ENCODE results near the gene NR1I3.
A peak's percentile ranks its signal among the peaks of the same experiment; 100 is the strongest.

Gene NR1I3

DNA sequence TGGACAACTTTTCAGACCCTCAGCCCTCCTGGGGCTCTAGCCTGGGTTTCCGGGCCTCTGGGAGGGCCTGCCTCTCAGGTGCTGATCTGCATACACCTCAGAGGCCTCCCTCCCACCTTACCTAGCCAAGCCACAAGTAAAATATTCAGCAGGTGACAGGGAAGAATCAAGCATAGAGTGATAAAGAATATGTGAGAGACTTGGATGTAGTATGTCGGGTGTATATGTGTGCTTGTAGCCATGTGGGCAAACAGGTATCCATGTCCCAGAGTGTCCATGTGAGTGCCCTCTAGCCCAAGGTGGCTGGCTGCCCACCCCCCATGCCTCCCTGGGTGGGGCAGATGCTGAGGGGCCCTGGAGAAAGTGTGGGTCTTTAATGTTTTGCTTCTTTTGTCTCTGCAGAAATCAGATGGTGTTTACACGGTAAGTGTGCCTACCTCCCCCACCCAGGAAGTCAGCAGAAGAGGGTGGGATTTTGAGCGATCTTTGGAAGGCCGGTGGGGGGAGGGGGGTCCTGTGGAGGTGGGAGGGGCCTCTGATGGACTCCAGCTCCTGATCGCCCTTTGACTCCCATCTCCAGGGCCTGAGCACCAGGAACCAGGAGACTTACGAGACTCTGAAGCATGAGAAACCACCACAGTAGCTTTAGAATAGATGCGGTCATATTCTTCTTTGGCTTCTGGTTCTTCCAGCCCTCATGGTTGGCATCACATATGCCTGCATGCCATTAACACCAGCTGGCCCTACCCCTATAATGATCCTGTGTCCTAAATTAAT is 19.5 kb downstream of the NR1I3 start:
- no peak for DNase-seq
- ATAC-seq, result no peak

DNA sequence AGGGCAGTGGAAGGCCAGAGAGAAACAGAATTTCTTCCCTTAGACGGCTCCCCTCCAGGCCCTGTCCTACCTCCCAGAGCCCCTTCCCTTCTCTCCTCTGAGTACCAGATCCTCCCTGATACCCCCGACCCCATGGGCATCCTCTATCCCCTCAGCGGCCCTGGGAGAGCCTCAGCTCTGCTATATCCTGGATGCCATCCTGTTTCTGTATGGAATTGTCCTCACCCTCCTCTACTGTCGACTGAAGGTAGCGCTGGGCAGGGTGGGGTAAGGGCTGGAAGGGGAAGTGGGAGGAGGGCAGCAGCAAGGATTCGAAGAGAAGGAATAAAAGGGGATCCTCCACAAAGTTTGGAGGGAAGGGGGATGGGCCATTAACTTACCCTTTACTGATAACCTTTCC is 20.2 kb downstream of the NR1I3 start:
- DNase-seq (no peak), ATAC-seq (no peak)

DNA sequence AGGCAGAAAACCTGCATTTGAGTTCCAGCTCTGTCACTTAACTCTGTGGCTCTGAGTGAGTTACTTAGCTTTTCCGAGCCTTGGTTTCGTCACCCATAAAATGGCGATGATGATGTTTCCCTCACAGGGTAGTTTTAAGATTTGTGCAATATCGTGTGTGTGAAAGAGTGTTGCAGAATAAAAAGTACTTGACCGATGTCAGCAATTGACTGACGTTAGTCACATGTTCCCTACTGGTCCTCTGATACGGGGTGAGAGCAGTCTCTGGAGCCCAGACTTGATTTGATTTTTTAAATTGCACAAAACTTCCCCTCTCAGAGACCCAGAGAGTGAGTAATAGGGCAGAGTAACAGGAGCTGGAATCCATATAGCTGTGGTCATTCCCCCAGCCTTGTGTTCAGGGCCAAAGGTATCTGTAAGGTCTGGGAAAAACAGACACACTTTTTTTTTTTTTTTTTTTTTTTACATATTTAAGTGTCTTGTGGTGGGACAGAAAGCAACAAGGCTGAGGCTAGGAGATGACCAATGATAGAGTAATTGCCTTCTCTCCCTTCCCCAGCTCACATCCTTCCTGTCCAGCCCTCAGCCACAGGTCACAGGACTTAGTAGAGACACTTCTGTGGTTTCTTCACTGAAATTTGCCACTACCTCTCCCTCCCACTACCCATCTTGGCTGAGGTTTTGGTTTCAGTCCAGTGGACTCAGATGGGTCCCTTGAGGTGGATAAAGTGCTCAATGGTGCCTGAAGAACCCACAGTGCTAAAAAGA is 20.9 kb downstream of the NR1I3 start:
- ATAC-seq (peak; percentile 77), DNase-seq (no peak)

DNA sequence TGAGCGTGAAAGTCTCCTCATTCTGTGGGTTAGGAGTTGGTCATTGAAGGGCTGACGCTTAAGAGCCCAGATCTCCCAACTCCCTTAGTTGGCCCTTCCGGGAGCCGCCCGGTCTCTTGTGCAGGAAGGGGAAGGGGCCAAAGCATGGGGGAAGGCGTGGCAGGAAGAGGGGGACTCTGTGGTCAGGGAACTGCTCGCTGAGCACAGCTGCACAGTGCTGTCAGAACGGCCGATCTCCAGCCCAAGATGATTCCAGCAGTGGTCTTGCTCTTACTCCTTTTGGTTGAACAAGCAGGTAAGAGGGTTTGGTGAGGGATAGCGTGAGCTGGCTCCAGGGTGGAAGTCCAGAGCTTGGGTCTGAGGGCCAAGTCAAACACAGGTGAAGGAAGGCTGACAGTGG is 22.9 kb downstream of the NR1I3 start, which contains the start of gene FCER1G:
Gene FCER1G (plus strand): TSS at position 220 of the 400 bp plus-strand sequence. CDS start 27 bp downstream, at position 247.
- DNase-seq (no peak), ATAC-seq (no peak)

DNA sequence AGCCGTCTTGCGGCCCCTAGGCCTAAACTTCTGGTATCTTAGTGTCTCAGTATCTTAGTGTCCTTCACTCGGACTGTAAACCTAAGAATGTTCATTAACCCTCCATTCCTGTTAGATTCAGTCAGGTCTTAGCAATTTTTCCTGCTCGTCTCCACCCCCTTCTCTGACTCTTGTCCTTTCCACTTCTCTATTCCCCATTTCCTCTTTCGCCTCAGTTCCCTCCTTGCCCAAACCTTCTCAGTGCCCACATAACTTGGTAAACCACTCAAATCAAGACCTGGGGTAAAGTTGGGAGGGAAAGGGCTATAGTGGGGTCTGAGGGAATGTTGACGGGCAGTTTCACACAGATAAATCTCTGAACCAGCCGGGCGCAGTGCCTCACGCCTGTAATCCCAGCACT is 23.6 kb downstream of the NR1I3 start:
- DNase-seq (no peak), ATAC-seq (no peak)

DNA sequence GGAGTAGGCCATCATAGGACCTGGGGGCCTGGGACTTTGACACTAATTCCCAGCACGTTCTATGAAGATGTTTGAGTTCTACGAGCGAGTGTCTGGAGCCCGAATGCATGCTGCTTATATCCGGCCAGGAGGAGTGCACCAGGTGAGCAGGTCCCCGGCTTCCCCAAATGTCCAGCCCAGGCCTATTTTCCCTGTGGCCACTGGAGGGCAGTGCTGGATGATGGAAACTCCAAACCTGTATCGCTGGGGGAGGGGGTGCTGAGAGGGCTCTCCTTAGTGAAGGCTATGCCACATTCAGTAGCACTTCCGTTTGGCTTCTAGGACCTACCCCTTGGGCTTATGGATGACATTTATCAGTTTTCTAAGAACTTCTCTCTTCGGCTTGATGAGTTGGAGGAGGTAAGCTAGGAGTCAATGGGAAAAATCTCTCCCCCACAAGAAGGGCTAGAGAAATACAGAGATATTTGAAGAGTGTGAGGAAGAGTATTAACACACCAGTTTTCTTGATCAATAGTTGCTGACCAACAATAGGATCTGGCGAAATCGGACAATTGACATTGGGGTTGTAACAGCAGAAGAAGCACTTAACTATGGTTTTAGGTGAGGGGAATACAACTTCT is 28.1 kb downstream of the NR1I3 start:
- peak; percentile 81 for DNase-seq

DNA sequence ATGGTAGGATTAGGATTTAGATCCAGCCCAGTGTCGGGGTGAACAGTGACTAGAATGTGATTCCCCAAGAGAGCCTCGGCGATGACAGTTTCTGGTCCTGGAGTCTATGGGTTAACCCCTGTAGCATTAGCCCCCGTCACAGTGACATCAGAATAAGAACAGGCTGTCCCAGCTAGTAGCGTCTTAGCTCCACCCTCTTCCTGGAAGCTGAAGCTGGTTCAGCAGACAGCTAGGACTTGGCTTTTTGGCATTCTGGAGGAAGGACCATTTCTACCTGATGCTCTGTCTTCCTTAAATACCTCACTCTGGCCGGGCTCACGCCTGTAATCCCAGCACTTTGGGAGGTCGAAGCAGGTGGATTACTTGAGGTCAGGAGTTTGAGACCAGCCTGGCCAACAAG is 30.8 kb downstream of the NR1I3 start:
- no peak for ATAC-seq
- no peak for DNase-seq

More for the DNA sequence above, 28.1 kb downstream of the NR1I3 start:
- peak; percentile 90 for ATAC-seq

DNA sequence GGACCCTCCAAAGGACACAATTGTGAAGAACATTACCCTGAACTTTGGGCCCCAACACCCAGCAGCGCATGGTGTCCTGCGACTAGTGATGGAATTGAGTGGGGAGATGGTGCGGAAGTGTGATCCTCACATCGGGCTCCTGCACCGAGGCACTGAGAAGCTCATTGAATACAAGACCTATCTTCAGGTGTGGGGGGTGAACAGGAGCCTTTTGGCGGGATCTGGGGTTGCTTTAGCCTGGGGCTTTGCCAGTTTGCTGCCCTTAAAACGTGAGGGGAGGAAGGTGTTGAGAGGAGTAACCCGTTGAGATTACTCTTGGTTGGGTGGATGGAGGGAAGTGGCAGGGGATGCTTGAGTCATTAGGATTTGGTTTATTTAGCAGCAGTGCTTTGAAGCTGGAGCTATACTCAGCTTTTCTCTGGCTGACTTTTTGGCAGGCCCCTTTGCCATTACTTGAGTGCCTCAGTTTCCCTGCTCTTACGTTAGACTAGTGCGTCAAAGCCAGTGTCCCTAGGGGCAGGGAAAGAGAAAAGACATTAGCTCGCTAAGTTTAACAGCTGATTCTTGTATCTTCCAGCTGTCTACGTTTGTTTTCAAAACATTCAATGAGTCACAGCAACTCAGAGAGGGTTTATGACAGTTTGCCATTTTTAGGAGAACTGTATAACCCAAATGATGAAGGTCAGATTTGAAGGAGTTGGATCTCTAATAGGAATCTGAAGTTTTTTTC is 31.4 kb downstream of the NR1I3 start:
- DNase-seq, result no peak
- ATAC-seq, result no peak

DNA sequence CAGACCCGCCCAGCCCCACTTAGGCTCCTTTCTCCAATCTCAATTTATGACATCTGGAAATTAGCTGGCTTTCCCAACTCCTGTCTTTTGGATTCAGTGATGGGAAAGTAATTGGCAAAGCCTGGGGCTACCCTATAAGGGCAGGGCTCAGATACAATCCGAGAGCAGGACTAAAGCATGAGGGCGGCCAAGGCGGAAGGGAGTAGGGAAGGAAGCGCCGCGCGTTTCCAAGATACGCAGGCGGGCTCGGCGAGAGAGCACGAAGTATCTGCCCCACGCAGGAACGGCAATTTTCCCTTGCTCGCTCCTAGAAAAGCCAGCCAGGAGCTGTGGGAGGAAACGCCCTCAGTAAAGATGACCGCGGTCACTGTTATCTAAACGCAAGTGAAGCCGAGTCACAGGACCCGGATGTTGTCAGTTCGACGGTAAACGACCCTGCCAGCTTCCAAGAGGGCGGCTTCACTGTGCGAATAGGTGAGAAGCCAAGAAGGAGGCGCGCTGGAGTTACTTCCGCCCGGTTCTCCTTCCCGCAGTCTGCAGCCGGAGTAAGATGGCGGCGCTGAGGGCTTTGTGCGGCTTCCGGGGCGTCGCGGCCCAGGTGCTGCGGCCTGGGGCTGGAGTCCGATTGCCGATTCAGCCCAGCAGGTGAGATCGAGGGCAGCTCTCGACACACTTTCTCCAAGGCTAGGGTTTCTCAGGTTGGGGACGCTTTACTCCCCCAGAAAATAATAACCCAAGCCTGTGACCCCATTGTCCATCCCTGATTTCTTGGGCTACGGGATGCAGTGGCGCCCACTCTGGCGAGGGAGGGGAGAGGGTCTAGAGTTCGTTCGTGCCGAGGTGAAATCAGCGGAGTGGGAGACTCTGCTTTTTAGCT is 35.9 kb downstream of the NR1I3 start, which contains the start of gene NDUFS2:
Gene NDUFS2 (plus strand): TSS at position 532 of the 877 bp plus-strand sequence. CDS start 19 bp downstream, at position 551.
- peak; percentile 98 for ATAC-seq
- DNase-seq, result peak; percentile 93

DNA sequence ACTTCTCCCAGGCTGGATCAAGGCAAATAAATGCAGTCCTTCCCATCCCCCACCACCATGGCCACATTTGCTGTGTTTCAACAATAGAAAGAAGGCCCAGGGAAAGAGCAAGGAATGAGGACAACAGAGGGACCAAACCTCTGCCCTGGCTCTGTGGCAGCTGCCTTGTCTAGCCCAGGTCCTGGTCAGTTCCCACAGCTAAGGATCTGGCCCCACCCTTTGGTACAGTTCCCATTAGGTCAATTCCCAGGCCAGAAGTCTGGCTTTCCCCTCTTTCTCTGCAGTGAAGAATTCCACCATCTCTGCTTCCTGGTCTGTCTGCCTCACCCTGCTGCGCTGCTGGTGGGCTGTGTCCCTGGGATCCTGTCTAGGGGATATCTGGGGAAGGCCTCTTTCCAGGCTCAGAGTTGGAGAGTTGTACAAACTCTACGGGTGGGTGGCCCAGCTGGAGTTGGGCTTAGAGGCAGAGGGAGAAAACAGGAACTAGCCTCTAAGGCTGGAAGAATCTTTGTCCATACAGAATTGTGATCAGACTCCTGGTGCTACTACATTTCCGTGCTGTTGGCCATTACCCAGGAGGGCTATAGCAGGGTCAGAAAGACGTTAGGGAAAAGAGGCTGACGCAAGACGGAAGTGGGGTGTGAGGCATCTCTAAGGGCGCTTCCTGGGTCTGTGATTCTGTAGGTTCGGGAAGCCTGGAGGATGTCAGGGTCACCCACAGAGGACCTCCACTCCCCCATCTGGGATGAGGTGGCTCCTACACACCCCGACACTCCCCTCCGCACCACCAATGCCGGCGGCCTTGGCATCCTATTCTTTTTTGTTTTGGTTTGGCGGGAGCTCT is 36.8 kb downstream of the NR1I3 start:
- ATAC-seq, result no peak
- DNase-seq, result no peak

DNA sequence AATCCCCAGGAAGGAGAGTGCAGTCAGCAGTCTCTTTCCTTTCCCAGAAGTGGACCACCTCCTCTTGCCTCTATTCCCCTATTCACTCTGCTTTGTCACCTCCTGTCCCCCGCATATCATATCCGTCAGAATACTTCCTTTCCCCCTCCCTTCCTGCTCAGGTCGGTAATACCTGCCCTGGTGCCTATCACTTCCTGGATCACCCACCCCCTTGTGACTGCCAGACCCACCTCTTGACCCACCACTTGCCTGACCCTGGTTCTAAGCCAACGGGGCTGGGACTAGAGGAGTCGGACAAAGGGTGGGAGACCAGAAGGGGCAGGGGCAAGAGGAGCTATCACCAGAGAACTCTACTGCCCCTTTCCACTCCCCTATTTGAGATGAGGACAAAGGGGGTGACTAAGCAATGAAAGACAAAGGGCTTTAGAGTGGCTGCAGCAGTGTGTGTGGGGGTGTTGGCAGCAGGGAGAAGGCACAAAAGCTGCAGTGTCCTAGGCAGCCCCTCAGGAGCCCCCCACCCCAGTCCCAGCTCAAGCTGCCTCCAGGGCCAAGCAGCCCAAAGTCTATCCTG is 37.5 kb downstream of the NR1I3 start:
- ATAC-seq, result no peak
- no peak for DNase-seq

DNA sequence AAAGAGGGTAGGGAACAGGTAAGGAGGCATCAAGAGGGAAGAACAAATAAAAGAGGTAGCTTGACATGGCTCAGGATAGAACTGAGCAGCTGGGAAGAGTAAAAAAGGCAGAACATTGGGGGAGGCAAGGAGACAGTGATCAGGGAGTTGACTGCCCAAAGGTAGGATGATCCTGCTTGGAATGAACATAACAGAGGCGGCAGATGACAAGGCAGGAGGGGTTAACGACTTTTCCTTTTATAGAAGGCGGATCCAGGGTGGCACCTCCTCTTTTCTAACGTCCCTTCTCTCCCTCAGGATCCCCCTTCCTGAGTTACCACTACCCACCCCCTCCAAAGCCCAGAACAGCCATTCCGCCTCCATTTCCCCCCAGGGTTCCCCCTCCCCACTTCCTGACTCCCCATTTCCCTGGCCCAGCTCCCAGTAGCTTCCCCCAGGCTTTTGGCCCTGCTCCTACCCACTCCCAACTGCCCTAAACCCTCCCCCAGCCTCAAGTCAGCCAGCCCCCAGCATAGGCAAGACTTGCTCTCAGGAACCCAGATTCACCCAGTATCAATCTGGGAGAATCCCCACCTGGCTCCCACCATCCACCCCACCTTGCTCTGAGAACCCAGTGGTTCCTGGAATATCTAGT is 38.4 kb downstream of the NR1I3 start:
- no peak for DNase-seq
- ATAC-seq, result no peak

DNA sequence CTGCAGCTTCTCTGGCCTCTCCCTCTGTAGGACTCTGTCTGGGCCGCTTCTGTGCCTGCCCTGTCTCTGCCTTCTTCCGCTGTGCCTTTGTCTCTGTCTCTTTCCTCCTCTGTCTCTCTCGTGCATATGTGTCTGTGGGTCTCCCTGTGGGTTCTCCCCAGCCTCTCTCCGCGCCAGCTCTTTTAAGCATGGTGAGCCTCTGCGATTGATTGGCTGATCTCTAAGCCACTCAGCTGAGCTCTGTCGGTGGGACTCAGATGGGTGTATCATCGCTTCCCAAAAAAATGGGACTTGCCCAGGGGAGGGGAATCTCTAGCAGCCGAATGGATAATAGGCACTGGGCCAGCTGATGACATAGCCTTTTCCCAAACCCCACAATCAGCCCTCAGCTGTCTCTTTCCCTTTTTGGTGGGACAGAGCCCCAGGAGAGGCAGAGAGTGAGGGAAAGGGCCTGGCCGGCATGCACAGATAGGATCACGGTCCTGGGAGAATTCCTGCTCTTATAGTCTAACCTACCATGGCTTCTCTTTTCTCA is 39.0 kb downstream of the NR1I3 start, which contains the start of gene ADAMTS4:
Gene ADAMTS4 (minus strand): TSS at position 158 of the 535 bp plus-strand sequence. CDS start 427 bp downstream, outside the sequence.
- no peak for ATAC-seq
- DNase-seq, result no peak

DNA sequence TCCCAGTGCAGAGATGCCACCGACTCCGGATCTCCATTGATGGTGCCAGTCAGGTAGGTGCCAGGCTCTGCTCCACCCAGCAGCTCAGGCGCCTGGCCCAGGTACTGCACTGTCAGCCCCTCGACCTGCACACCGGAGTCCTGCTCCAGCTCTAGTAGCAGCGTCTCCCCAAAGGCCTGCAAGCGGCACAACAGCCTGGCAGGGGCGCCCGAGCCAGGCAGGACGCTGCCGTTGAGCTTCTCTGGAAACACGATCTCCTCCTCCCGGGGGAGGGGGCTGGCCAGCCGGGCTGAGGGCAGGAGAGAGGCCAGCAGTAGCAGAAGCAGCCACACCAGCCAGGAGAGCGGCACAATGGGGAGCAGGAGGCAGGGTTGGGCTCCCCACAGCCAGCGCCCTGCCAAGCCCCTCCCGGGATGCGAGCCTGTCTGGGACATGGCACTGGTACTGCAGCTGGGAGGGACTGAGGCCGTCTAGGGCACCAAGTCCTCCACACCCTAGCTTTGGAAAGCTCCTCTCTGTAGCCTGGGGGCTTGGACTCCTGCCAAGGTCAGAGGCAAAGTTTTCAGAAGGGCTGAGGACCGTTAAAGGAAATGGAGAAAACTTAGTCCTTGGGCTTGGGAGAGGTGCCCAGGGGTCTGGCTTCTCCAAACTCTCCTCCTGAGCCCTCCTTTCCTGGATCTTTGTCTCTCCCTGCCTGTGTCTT is 39.7 kb downstream of the NR1I3 start:
- DNase-seq, result no peak
- ATAC-seq, result no peak

DNA sequence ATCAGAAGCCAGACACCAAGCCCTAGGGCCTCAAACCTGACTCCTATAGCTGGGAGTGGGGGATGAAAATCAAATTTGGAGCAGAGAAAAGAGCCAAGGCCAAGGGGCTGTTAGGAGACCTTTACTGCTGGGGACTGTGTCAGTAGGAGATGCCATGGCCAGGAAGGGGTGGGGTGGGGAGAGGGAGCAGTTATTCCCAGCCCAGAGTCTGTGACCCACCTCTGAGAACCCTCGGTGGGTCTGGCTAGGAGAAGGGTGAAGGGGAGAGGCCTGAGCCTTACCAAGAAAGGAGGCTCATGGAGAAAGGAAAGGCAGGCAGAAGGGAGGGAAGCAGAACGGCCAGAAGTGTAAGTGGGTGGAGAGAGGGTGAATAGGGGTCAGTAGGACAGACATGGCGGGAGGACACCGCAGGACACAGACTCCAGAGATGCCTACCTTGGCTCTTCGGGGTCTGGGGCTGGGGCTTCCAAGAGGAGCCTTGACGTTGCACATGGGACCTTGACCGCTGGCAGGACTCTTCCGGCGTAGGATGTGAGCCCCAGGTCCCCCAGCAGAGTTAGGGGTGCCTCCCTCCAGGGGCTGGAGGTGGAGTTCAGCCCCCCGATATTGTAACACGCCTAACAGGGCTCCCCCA is 40.3 kb downstream of the NR1I3 start:
- ATAC-seq (no peak), DNase-seq (no peak)

DNA sequence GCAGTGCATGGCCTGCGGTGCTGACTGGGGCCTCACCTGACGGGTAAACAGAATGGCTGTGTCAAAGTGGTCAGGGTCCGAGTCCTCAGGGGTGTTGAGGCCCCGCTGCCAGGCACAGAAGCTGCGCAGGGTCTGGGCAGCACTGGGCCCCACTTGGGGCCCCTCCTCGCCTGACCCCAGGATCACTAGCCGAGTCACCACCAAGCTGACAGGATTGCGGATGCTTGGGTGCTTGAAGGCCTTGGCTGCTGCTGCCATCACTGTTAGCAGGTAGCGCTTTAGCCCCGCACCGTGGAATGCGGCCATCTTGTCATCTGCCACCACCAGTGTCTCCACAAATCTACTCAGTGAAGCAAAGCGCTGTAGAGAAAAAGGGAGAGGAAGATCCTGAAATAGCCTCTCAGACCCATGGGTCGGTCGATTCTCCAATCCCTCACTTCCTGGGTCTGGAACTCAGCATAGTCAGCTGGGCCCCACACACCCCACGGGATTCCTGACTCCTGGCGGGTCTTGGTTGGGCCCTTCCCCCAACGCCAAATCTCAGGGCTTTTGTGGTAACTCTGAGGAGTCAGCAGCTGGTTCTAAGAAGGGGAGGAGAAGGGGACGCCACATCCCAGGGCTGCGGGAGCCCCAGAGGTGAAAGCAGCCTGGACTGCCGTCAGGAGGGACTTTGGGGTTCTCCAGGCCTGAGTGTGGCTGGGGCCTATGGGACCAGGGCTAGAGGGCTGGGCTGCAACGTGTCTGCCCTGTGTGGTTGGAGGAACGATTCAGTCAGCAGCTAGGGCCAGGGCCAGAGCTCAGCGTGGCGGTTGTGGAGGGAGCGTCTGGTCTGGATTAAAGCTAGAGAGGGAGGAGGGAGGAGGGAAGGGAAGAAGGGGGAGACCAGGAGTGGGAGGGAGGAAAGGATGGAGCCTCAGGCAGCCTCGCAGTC is 41.2 kb downstream of the NR1I3 start:
- DNase-seq, result no peak
- ATAC-seq, result no peak

DNA sequence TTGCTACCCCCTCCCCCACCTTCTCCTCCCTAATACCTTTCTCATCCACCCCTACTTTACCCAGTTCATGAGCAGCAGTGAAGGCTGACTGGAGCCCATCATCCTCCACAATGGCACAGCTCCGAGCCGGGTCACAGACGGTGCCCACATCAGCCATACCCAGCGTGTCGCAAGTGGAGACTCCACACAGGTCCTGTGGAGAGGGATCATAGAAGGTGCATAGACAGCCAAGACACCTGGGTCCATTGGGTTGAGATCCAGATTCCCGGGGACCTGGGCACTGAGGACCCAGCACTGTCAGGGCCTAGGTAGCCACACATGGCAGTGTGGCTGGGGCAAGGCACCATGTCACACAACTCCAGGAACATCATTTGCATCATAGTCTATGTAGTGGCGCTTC is 41.9 kb downstream of the NR1I3 start:
- no peak for ATAC-seq
- DNase-seq, result no peak

Data from stimulated activated naive CD8-positive, alpha-beta T cell treated with anti-CD3 and anti-CD28 coated beads, Interleukin-15, Interleukin-2, amounts not matched to agents 100 U/mL and 50 U/mL, for 24 hours (primary cell).